NT2/D1 (cell line): Measurements from ENCODE around the gene EWSR1.

Source experiments
- SUZ12 ChIP-seq: IDR thresholded peaks from 2 replicates; pipeline ENCODE4 v1.6.1; 2011; ENCODE audit not compliant: insufficient read length, insufficient read depth; ENCODE audit errors: extremely low read depth
- YY1 ChIP-seq: IDR thresholded peaks from 2 replicates; pipeline ENCODE4 v1.6.1; 2011; ENCODE audit not compliant: insufficient read length, insufficient read depth
- ZNF274 ChIP-seq: IDR thresholded peaks from 2 replicates; pipeline ENCODE4 v1.6.1; 2011; ENCODE audit warnings: mild to moderate bottlenecking, low read depth, low read length

DNA sequence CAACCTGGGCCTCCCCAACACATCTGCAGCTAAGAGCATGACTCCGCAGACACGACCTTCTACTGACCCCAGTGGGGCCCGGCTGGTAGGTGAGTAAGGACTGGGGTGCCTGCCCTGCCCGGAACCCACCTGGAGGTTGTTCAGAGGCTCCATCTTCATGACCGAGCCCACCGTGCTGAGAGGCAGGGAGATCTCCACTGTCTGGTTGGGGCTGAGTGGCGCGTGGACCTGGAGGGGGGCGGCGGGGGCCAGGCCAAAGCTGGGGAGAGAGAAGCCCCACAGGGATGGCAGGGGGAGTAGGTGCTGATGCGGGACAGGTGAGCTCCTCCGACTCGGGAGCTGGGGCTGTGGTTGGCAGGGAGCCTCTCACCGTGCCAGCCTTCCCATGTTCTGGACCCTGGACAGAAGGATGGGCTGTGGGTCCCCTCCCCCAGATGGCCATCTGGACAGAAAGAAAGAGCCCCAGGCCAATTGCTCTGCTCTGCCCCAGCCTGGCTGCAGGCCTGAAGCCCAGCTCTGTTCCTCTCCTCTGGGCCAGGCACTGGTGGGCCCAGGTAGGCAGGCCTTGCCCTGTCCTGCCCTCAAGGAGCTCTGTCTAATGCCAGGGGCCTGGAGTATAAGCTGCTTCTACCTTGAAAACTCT is 63.7 kb downstream of the EWSR1 start:
- TF ChIP-seq SUZ12 (no peak), YY1 (no peak), ZNF274 (no peak)
